B cell (primary cell): ENCODE measurements around the gene ZNF714. TPM values are rescaled to one million over a fixed set of nuclear protein-coding genes. Genes with fewer than 3 reads are reported as not detected.

Experiments
- ATAC-seq: fragments of 200-7000 bp; cut with Tn5 transposase; one replicate; pipeline ENCODE4 v1.10.0; 2021; ENCODE audit warnings: low read depth, mild to moderate bottlenecking, moderate number of reproducible peaks, moderate library complexity
- CTCF ChIA-PET: fragments of 350-600 bp; sonication (Branson Sonifier 250); formaldehyde crosslinking; loops from one replicate; lab custom pipeline; 2021; ENCODE audit warnings: antibody characterized with exemption, inconsistent platforms; lab: Charles Lee
- POLR2A ChIA-PET: fragments of 350-600 bp; sonication (Branson Sonifier 250); formaldehyde crosslinking; loops from one replicate; lab custom pipeline; 2021; ENCODE audit warnings: antibody characterized with exemption; lab: Charles Lee
- DNase-seq: peaks from one replicate; pipeline ENCODE4 v3.0.0; 2013
- H2AFZ ChIP-seq: 2 replicates; pipeline ENCODE4 v1.6.1; 2012; ENCODE audit warnings: mild to moderate bottlenecking, low read depth, low read length; ENCODE audit not compliant: insufficient read depth, poor library complexity, severe bottlenecking
- H3K27ac ChIP-seq, 2 donors: 1 replicate in 1 of 2; 2 replicates in 1 of 2; pipeline ENCODE4 v1.5.1; 2012 to 2013; ENCODE audit warnings: low read length in 2 of 2, mild to moderate bottlenecking in 2 of 2, moderate library complexity in 1 of 2
- H3K27me3 ChIP-seq, 4 experiments: fragments of 200-600 bp in 1 of 4; sonication (generic) in 1 of 4; replicated peaks in 1 of 4; 1 replicate in 2 of 4; 2 replicates in 2 of 4; pipeline versions ENCODE4 v1.6.1 to v1.7.0; 2013 to 2016; ENCODE audit warnings: low read length in 3 of 4, mild to moderate bottlenecking in 2 of 4, mixed read lengths in 1 of 4, moderate library complexity in 1 of 4; ENCODE audit not compliant: insufficient read depth in 4 of 4, control insufficient read depth in 3 of 4; ENCODE audit errors: control extremely low read depth in 1 of 4
- H3K36me3 ChIP-seq, 2 experiments: replicated peaks in 1 of 2; 1 replicate in 1 of 2; 2 replicates in 1 of 2; pipeline versions ENCODE4 v1.6.1 to v1.7.1; 2013; ENCODE audit warnings: low read length in 1 of 2; ENCODE audit not compliant: insufficient read depth in 2 of 2, control insufficient read depth in 1 of 2; ENCODE audit errors: control extremely low read depth in 1 of 2, extremely low read depth in 1 of 2
- H3K4me1 ChIP-seq, 2 donors: fragments of 200-600 bp in 1 of 2; sonication (generic) in 1 of 2; 1 replicate in 1 of 2; 2 replicates in 1 of 2; pipeline versions ENCODE4 v1.5.1 to v1.6.1; 2013 to 2017; ENCODE audit warnings: low read length in 2 of 2; ENCODE audit not compliant: control insufficient read depth in 2 of 2, insufficient read depth in 2 of 2
- H3K4me2 ChIP-seq: replicated peaks from 2 replicates; pipeline ENCODE3; 2012; ENCODE audit warnings: mild to moderate bottlenecking, low read depth, low read length; ENCODE audit not compliant: poor library complexity, severe bottlenecking
- H3K4me3 ChIP-seq, 5 experiments: fragments of 200-600 bp in 1 of 5; sonication (generic) in 1 of 5; 1 replicate in 3 of 5; 2 replicates in 2 of 5; pipeline versions ENCODE4 v1.5.1 to v1.7.0; 2011 to 2016; ENCODE audit warnings: low read length in 4 of 5, mild to moderate bottlenecking in 4 of 5, low read depth in 2 of 5, control low read depth in 1 of 5, moderate library complexity in 1 of 5; ENCODE audit not compliant: insufficient read depth in 1 of 5; ENCODE audit errors: control extremely low read depth in 1 of 5, extremely low read depth in 1 of 5
- H3K79me2 ChIP-seq: fragments of 200-600 bp; sonication (generic); one replicate; pipeline ENCODE4 v1.6.0; 2016; ENCODE audit warnings: low read length; ENCODE audit not compliant: control insufficient read depth, insufficient read depth
- H3K9ac ChIP-seq: fragments of 200-600 bp; sonication (generic); 2 replicates; pipeline ENCODE4 v1.6.1; 2017; ENCODE audit warnings: mild to moderate bottlenecking, low read length, moderate library complexity
- H3K9me3 ChIP-seq, 3 donors: one replicate each; pipeline versions ENCODE4 v1.6.1 to v1.7.1; 2013; ENCODE audit warnings: low read length in 2 of 3; ENCODE audit not compliant: control insufficient read depth in 2 of 3, insufficient read depth in 1 of 3; ENCODE audit errors: control extremely low read depth in 1 of 3
- H4K20me1 ChIP-seq: 2 replicates; pipeline ENCODE4 v1.6.0; 2012; ENCODE audit warnings: mild to moderate bottlenecking, low read length; ENCODE audit not compliant: insufficient read depth, control insufficient read depth, poor library complexity, severe bottlenecking
- H3K27ac Mint-ChIP-seq: one replicate; pipeline ENCODE4 v1.8.0; 2021; ENCODE audit warnings: mixed read lengths
- H3K27me3 Mint-ChIP-seq: one replicate; pipeline ENCODE4 v1.8.0; 2021; ENCODE audit warnings: mixed read lengths
- H3K4me1 Mint-ChIP-seq: one replicate; pipeline ENCODE4 v1.8.0; 2021; ENCODE audit warnings: mixed read lengths
- H3K4me3 Mint-ChIP-seq: one replicate; pipeline ENCODE4 v1.8.0; 2021; ENCODE audit warnings: mixed read lengths
- H3K9me3 Mint-ChIP-seq: one replicate; pipeline ENCODE4 v1.8.0; 2022; ENCODE audit warnings: mixed read lengths; ENCODE audit not compliant: insufficient read depth
- CTCF ChIP-seq: fragments of 200-600 bp; IDR thresholded peaks from one replicate; pipeline ENCODE4 v1.8.0; 2022; ENCODE audit warnings: antibody characterized with exemption, mild to moderate bottlenecking
- EZH2 ChIP-seq: IDR thresholded peaks from 2 replicates; pipeline ENCODE4 v1.6.1; 2012; ENCODE audit warnings: borderline replicate concordance, low read depth, mild to moderate bottlenecking, moderate library complexity, low read length; ENCODE audit not compliant: insufficient read depth, poor library complexity, severe bottlenecking
- WGBS: methylation state at CpG from one replicate; pipeline ENCODE4 v1.1.5; 2013; ENCODE audit warnings: missing lambda C conversion rate; ENCODE audit not compliant: insufficient coverage; 5-methylcytosine and 5-hydroxymethylcytosine counted together
- intact Hi-C: fragments of 100-400 bp; cut with micrococcal nuclease; formaldehyde crosslinking; loops from one replicate; pipeline ENCODE4 v1.10.0; 2022
- polyA plus RNA-seq: library from polyadenylated mRNA; depleted of rRNA; stranded (reverse); fragments of >200 nt; gene quantifications from 2 replicates; pipeline ENCODE4 v1.2.3, GENCODE V29; 2012
- total RNA-seq, 2 donors: library from RNA; stranded (reverse); fragments of 120-200 nt in 1 of 2; gene quantifications; 1 replicate in 1 of 2; 2 replicates in 1 of 2; pipeline versions ENCODE4 v1.2.3 to v1.2.4, GENCODE V29; 2013 to 2022

ZNF714 gene
- total and polyA plus RNA-seq, 2 donors (not counting 1 experiment from before 2014, with no cell fraction given), result 4.4 to 10.7 TPM

- Mint-ChIP-seq H3K4me1 (no peaks in the 10 kb centered on the region), H3K4me3 (no peak overlapping the region), H3K9me3 (peaks cover 4% of the 10 kb centered on the region), H3K27ac (no peak overlapping the region), H3K27me3 (peaks cover 15% of the 10 kb centered on the region)
- no peak overlapping the region for H2AFZ ChIP-seq
- H4K20me1 ChIP-seq, result no peaks in the 10 kb centered on the region
- H3K36me3 ChIP-seq, result no peaks in the 10 kb centered on the region
- H3K4me3 ChIP-seq, result no peak overlapping the region
- no peaks in the 10 kb centered on the region for H3K4me1 ChIP-seq
- H3K9me3 ChIP-seq, result peaks cover 0 to 3% (median 0%) of the 10 kb centered on the region in 3 donors
- ATAC-seq (no peak), DNase-seq (no peak)
- no peak overlapping the region for H3K27ac ChIP-seq
- TF ChIP-seq EZH2 (no peak), CTCF (no peak)
- no peaks in the 10 kb centered on the region for H3K27me3 ChIP-seq
- intact Hi-C loops, result no loop called here
- POLR2A ChIA-PET, result no interaction called here
- H3K4me2 ChIP-seq, result no peak overlapping the region
- H3K9ac ChIP-seq, result no peak overlapping the region
- CTCF ChIA-PET, result no interaction called here
- no peaks in the 10 kb centered on the region for H3K79me2 ChIP-seq
- no CpG with 5 or more reads among the region's 1 CpG for WGBS
Measured at GRCh38 chr19:21133633-21134032, 51.6 kb downstream of the ZNF714 start.

- no peak for ATAC-seq
- H3K9me3 Mint-ChIP-seq, result peaks cover 4% of the 10 kb centered on the region
- Histone ChIP-seq H3K36me3 (no peaks in the 10 kb centered on the region), H3K4me3 (no peak overlapping the region), H3K79me2 (no peaks in the 10 kb centered on the region), H3K9ac (no peak overlapping the region), H2AFZ (no peak overlapping the region), H3K27ac (no peak overlapping the region), H3K9me3 (peaks cover 0 to 3% (median 0%) of the 10 kb centered on the region in 3 donors), H4K20me1 (no peaks in the 10 kb centered on the region), H3K4me1 (no peaks in the 10 kb centered on the region), H3K27me3 (no peaks in the 10 kb centered on the region), H3K4me2 (no peak overlapping the region)
- intact Hi-C loops, result no loop called here
- H3K4me3 Mint-ChIP-seq, result no peak overlapping the region
- WGBS, result 85% methylated on average over 1 of the region's 2 CpGs
- ChIA-PET CTCF (no interaction called here), POLR2A (no interaction called here)
- no peak for TF ChIP-seq EZH2
- no peak for TF ChIP-seq CTCF
- DNase-seq, result no peak
- peaks cover 15% of the 10 kb centered on the region for H3K27me3 Mint-ChIP-seq
- H3K27ac Mint-ChIP-seq, result no peak overlapping the region
- H3K4me1 Mint-ChIP-seq, result no peaks in the 10 kb centered on the region
Measured at GRCh38 chr19:21134934-21135366, 52.9 kb downstream of the ZNF714 start.
